Heart left ventricle (tissue), 13 donors: Measurements from ENCODE around the gene ZNF138.

ENCODE experiments used
- CTCF ChIP-seq, 12 donors: fragments of 200-600 bp; sonication (generic) in 4 of 12; IDR thresholded peaks; one replicate each; pipeline versions ENCODE4 v1.5.0 to v1.8.0; 2018 to 2022; ENCODE audit warnings: antibody characterized with exemption in 12 of 12, mild to moderate bottlenecking in 5 of 12
- POLR2A ChIP-seq, 2 donors: fragments of 450-650 bp; IDR thresholded peaks; one replicate each; pipeline ENCODE4 v1.6.1; 2017; ENCODE audit warnings: antibody characterized with exemption in 2 of 2, mild to moderate bottlenecking in 2 of 2, moderate library complexity in 2 of 2
- donor health status: ischemic (EF 13 %, LVEDD 7.1; RV severe dilation, severe dysfunction).
- donor health status: DM: no; HTN: yes; CAD: no.
- donor health status: DM: no; HTN: no; CAD: no.
- donor health status: ischemic (EF 25% LVEDD 6.9; RV normal size, moderate dysfunction).
- donor health status: ischemic (EF 25% LVEDD 5.7; RV mildly dilated, moderate dysfunction).
- donor health status: ischemic (EF 35%, LVEDD 5.7; RV mildly dilated, moderate dysfunction).
- donor health status: nonischemic (EF 11% LVEDD 7.7; RV severe dilation, severe dysfunction).
- donor health status: DM: yes; HTN: yes; CAD: no.
- donor health status: PGD.
- donor health status: ischemic (EF 29% LVEDD 5.4; RV normal size, mild dysfunction).
- donor health status: nonischemic (EF 23%, LVEDD 6.1; RV moderate dilation, normal function).

GRCh38 chr7:64870656-64871055 is 76.4 kb downstream of the ZNF138 start:
- TF ChIP-seq CTCF (IDR thresholded peaks at IDR 0.05) (no peak), POLR2A (IDR thresholded peaks at IDR 0.05) (no peak)
